HG03469 (cell line): ENCODE measurements around the gene OR2T5.
"Not testable (repeated sequence)": the region's sequence is repeated elsewhere in the genome, so short reads cannot be mapped to it uniquely, and the experiment has no call there.

Experiments used
- ATAC-seq: cut with Tn5 transposase; IDR thresholded peaks from one replicate; pipeline ENCODE4 v1.9.1; 2021; ENCODE audit warnings: mild to moderate bottlenecking, moderate library complexity, moderate number of reproducible peaks; ENCODE audit not compliant: unreplicated experiment

OR2T5 gene, protein sequence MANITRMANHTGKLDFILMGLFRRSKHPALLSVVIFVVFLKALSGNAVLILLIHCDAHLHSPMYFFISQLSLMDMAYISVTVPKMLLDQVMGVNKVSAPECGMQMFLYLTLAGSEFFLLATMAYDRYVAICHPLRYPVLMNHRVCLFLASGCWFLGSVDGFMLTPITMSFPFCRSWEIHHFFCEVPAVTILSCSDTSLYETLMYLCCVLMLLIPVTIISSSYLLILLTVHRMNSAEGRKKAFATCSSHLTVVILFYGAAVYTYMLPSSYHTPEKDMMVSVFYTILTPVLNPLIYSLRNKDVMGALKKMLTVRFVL

DNA sequence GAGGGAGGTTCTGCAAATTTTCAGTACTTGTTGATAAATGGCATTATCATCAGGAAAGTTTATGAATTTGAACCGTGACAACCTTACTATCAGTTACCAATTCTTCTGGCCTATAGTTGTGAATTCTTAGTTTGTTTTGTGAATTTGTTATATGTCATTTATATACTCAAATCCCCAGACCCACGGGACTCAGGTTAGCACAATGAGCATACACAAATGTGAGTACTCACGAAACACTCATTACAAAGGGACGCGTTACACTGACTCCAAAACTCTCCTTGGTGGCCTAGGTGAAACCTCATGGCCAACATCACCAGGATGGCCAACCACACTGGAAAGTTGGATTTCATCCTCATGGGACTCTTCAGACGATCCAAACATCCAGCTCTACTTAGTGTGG is at the start of gene OR2T5:
Gene OR2T5 (plus strand): TSS at position 301 of the 400 bp plus-strand sequence. CDS start 0 bp downstream, at position 301.
- not testable (repeated sequence) for ATAC-seq

DNA sequence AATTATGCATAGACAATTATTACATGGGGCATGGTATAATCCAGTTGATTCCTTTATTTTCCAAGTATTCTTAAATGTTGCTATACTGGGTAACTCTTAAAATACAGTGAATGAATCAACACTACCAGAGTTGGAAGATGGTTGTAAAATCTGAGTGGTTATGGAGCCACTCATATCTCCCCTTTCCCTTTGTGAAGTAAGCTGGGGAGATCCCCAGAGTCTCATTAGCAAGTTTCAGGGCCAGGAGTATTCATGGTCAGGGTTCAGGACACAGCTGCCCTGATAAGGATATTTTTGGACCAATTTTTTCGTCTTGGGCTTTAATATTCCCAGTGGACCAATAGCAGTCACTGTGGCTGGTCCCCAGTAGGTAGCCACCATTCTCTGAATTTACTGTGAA is 49.7 kb upstream of the OR2T5 start:
- ATAC-seq: not testable (repeated sequence)

DNA sequence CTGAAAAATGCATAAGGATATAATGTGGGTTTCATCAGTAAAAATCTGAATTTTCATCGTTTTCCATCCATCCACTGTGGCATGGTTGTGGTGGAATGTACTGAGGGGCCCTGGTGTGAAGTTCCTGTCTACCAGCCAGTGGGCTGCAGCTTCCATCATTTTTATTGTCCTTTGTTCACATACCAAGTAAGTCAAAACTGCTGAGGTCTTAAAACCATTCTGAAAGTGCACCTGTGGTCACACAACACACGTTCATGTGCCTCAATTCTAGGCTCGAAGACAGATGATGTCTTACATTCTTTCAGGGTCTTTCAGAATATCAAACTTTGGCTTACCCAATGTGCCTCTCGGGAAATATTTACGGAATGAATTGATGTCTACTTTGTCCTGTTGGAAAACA is 49.1 kb upstream of the OR2T5 start:
- not testable (repeated sequence) for ATAC-seq

DNA sequence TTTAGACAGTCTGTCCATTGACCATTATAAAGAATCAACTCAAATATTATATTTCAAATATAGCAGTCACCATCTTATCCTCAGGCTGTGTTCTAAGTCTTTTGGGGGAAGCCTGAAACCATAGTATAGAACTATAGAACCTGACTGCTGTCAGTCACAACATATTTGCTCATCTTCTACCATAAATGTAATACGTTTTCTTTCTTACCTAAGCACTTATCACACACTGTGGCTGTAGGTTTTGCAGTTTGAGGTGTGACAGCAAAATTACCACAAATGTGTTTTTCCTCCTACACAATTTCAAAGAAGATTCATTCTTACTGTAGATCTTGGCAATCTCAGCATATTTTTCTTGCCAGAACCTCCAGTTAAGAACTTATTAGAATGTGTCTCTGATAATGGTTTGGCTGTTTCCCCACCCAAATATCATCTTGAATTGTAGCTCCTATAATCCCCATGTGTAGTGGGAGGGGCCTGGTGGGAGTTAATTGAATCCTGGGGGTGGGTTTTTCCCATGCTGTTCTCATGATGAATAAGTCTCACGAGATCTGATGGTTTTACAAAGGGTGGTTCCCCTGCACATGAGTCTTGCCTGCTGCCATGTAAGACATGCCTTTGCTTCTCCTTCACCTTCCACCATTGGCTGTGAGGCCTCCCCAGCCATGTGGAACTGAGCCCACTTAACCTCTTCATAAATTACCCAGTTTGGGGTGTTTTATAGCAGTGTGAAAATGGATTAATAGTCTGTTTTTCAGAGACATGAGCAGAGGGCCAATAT is 45.7 kb upstream of the OR2T5 start:
- not testable (repeated sequence) for ATAC-seq

DNA sequence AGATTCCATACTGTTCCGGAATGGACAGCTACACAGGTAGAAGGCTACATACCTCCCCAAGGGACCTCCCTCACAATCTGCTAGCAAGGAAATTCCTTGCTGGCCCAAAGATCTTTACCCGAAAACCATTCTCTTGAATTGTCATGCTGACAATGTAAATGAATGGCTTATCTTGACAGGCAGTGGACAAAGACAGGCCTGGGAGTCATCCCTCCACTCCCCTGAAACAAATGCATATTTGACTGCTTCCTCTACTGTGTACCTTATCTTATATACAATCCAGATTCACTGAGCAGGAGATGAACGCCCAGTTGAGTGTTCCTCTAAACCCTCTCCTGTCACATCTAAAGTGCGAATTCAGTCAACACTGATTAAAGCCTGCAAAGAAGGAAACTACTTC is 43.8 kb upstream of the OR2T5 start:
- not testable (repeated sequence) for ATAC-seq

DNA sequence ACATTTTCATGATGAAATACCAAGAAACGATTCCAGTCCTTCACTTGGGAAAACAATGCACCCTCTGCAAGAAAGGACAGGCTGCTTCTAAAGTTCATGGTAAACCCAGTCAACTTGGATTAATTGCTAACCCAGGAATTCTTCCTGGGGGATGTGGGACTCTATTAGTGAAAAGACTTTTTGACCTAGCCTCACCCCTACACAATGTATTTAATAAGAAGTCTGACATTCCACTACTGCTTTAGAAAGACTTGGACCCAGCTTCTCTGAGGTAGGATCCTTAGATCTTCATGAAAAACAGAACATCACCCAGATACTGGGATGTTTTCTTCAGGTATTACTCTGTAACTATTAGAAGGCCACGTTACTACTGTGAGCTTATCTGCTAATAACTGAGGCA is 43.0 kb upstream of the OR2T5 start, which contains the start of gene OR2T2:
Gene OR2T2 (plus strand): TSS at position 239 of the 400 bp plus-strand sequence. CDS start 7,161 bp downstream, outside the sequence.
- not testable (repeated sequence) for ATAC-seq

DNA sequence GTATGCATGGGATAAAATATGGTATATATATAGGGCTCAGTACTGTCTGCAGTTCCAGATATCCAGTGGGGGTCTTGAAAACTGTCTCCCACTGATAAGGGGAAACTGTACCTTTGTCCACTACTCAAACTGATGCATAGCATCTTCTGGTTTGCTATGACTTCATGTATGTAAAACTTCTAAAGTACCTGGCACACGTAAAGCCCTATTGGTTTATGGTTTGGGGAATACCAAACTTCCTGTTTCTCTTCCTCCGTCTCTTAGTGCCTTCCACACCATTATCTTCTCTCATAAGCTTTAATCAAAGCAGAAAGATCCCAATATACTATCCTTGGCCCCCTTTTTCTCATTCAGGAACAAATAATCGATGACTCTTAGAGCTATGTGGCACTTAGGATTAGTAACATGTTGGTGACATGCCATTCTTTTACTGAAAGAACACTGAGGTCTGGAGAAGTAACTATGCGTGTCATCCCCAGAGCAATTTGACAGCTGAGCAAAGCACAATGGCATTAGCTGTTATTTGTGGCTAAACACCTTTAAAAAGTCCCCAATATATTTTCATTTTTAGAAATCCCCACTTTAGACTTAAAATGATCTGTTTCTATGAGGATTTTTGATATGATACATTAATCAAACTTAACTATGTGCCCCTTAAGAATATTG is 39.8 kb upstream of the OR2T5 start:
- ATAC-seq: peak; percentile 54

DNA sequence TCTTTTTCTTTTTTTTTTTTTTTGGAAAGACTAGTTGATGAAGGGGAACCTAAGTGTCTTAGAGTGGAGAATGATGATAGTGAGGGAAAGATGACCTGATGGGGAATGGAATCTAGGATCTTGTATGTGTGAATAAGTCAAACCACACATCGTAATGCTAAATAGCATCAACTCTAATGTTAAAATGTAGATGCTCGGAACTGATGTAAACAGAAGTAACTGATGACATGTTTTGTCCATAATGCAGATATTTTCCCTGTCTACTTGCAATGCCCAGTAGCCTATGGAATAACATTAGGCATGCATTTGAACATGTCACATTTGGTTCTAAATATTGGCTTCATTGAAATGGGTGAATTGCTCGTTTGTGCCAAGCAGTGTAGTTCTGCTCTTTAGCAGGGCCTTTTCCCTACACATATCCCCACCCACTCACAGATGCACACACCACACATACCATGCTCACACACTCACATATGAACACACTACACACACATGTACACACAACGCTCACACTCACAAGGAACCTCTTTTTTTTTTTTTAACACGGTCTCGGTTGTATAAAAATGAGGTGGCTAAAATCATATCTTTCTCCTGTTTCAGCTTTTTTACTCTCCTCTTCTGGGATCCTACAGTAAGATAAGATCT is 38.4 kb upstream of the OR2T5 start:
- not testable (repeated sequence) for ATAC-seq

DNA sequence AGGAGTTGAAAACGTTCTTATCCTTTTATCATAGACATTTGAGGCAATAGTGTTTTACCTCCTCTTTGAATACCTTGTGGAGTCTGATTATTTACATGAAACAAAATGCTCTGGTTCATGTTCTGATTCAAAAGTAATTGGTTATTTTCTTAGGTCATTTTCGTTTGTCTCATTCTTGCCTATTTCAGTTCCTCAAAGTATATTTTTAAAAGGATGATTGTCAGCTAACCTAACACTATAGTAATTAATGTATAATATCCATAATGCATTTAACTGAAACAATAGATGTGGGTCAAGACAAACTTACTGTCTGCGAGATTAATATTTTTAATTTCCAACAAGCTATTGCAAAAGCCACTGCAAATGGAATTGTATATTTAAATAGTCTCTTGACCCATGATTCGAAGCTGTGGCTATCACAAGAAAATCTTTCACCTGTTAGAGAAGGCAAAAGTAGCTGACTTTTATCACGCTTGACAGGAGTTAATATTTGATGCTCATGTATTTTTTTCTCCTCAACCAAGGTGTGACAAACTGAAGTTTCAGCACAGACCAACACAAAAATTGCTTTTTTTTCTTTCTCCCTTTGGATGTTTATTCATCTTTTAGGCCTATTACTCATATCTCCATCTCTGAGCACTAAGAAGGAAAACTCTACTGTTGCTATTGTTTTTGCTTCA is 37.8 kb upstream of the OR2T5 start:
- peak; percentile 57 for ATAC-seq

DNA sequence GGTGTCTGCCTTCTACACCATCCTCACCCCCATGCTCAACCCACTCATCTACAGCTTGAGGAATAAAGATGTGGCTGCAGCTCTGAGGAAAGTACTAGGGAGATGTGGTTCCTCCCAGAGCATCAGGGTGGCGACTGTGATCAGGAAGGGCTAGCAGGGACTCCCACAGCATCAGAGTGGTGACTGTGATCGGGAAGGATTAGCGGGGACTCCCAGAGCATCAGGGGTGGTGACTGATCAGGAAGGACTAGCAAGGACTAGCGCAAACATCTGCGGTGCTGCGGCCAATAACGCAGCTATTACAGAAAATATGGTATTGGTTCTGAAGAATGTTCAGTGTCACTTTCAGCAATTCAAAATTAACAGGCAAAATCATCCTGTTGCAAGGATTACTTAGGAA is 34.8 kb upstream of the OR2T5 start:
- not testable (repeated sequence) for ATAC-seq

DNA sequence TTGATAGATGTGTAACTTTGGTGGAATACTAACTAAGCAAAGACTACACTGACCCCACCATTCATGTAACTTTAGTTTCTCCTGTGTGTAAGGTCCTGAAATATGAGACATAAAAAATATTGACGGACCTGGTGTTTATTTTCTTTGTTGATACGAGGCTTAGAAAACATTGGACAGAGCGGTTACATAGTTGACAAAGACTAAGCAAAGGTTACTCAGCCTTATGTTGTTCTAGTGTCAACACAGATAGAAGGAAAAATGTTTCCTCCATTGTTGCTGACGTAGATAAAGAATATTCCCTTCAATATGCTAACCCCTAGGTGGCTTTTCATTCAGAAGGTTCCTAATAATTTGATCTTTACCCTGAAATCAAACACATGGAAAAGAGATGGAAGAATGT is 33.3 kb upstream of the OR2T5 start:
- ATAC-seq: not testable (repeated sequence)

DNA sequence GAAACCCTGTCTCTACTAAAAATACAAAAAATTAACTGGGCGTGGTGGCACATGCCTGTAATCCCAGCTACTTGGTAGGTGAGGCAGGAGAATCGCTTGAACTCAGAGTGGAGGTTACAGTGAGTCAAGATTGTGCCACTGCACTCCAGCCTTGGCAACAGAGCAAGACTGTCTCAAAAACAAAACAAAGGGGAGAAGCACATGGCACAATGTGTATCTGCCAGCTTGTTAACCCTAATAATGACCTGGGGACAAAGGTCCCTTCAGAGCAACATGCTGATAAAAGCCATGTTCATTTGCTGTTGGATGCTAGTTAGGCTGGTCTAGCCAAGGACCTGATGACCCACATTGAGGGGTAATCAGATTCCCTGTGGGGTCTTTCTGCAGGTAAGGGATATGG is 31.8 kb upstream of the OR2T5 start:
- not testable (repeated sequence) for ATAC-seq

DNA sequence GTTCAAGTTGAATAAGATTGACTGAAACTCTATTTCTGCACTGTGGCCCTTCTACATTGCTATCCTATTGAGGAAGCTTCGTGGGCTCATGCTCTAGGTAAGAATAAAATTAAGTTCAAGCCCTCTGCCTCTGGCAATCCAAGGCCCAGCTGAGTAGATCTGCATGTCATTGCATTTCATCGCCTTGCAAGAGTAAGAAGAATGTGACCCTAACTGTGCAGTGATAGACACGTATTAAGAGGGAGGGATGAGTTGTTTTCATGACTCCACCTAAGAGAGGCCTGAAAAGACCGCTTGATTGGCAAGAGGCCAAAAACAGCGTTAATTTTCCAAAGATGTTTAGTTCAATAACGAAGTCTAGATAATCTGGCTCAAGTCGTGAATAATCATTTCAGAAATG is 29.3 kb upstream of the OR2T5 start:
- ATAC-seq: not testable (repeated sequence)

DNA sequence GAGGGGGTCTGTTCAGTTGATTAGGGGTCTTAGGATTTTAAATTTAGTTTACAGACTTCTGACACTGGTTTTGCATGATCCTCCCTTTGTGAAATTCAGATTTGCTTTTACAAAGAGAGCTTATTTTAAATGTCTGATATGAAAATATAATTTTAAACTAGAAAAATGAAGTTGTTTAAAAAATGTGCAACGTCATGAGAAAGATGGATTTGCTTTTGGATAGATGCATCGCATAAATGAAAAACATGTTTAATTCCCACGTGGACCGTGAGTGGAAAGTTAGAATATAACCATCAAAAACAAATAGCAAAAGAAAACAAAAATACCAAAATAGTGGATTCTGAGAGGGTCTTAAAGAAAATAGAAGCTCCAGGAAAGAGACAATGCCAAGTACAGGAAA is 17.2 kb upstream of the OR2T5 start:
- ATAC-seq: no peak

DNA sequence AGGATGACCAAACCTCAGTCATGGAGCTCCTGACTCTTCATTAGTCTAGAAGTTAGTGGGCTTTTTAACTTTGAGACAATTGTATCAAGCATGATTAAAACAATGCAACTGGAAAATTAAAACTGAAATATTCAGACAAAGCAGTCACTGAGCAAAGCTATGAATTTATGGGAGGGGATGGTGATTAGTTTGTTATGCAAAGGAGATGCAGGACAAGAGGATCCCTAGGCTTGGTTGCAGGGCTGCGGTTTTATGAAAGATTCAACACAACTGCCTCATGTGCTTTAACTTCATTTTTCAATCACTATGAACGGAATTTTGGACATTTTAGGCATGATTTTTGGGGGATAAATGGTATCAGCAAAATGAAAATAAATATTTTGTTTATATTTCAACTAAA is 16.3 kb upstream of the OR2T5 start:
- ATAC-seq: not testable (repeated sequence)

DNA sequence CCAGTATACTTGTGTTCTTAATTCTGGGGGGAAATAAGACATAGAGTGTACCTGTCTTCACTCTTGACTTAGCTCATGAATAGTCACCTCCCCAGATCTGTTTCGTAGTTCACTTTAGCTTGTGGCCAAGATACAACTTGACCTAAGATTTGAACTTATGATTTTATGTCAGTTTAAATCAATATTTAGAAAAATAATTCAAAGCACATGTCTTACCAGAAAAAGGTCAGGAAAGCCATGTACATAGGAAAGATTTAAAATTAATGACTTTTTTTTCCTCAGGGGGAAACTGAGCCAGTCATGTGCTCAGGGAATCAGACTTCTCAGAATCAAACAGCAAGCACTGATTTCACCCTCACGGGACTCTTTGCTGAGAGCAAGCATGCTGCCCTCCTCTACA is 15.3 kb upstream of the OR2T5 start, which contains the start of gene OR2T3:
Gene OR2T3 (plus strand): TSS at position 301 of the 400 bp plus-strand sequence. CDS start 0 bp downstream, at position 301.
- not testable (repeated sequence) for ATAC-seq

DNA sequence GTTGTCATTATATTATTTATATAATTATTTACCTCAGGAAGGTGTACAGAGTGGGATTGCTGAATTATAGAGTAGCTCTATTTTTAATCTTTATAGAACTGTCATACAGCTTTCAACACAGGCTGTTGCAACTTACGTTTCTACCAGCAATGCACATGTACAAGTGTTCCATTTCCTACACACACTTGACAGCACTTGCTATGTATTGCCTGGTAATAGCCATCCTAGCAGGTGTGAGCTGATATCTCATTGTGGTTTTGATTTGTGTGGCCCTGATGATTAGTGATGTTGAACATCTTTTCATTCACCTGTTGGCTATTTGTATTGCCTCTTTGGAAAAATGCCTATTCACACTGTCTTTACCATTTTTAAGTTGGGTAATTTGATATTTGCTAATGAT is 12.7 kb upstream of the OR2T5 start:
- ATAC-seq: not testable (repeated sequence)

DNA sequence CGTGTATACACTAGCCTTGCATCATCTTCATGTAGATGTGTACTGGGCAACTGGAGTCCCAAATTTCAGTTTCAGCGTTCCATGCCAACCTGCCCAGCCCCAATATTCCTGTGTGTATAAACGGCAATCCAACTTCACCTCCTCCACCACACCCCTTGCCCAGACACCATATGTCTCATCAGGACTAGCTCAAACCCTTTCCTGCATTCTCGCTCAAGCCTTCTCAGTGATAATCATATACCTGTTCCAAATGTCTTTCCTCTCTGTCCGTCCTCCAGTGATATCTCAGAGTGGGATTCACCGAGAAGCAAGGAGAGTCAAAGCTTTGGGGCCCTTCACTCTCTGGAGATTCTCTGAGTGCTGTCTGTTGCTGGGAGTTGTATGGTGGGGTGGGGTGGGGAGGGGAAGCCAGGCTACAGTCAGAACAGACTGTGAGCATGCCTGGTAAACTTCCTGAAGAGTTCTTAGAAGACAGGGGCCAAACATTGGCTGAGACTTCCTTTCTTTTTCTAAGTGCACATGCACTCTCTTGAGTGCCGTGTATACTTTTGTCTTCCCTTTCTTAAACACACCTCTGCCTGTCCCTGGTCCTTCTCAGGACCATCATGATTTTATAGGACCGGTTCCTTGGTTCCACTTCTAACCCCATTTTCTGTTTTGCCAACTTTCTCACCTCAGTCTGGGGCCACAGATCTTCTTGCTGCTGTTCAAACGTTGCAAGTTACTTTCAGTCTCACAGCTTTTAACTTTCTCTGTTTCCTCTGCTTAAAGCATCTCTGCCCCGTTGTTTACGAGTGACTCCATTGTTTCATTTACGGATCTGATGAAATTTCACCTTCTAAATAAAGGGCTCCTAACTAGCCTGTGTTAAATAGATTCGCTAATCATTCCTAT is 6.5 kb upstream of the OR2T5 start:
- peak; percentile 84 for ATAC-seq

DNA sequence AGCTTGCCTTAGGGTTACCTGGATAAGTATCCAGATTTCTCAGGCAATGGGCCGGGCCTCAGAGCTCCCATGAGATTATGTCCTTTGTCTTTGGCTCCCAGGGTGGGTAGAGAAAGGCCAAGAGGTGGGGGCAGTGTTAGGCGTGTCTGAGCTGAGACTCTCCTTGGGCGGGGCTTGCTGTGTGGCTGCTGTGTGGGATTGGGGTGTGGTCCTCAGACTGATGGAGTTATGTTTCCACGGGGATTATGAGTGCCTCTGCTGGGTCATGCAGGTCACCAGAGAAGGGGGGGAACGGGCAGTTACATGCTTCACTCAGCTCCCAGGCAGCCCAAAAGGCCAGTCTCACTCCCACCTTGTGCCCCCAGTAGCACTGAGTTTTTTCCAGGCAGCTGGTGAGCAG is 8.3 kb downstream of the OR2T5 start:
- ATAC-seq: not testable (repeated sequence)
